Measurements from ENCODE around the gene SCRN1.

SCRN1 gene

GRCh38 chr7:30005464-30005863 is 15.9 kb upstream of the SCRN1 start:
- H3K27ac ChIP-seq = no peak overlapping the region
- TF ChIP-seq ZFX (IDR thresholded peaks at IDR 0.05; ENCODE audit: borderline replicate concordance) = no peak
- TF ChIP-seq CTCF (IDR thresholded peaks at IDR 0.05) = no peak

- no peak overlapping the region for H3K27ac ChIP-seq
- TF ChIP-seq ZFX (IDR thresholded peaks at IDR 0.05; ENCODE audit: borderline replicate concordance) (no peak), CTCF (IDR thresholded peaks at IDR 0.05) (no peak)
Measured at GRCh38 chr7:30003098-30003497, 13.5 kb upstream of the SCRN1 start.

GRCh38 chr7:30001998-30002397 is 12.4 kb upstream of the SCRN1 start:
- no peak overlapping the region for H3K27ac ChIP-seq
- no peak for TF ChIP-seq ZFX (IDR thresholded peaks at IDR 0.05; ENCODE audit: borderline replicate concordance)
- no peak for TF ChIP-seq CTCF (IDR thresholded peaks at IDR 0.05)

GRCh38 chr7:29998489-29998888 is 8.9 kb upstream of the SCRN1 start:
- TF ChIP-seq CTCF (IDR thresholded peaks at IDR 0.05) = no peak
- TF ChIP-seq ZFX (IDR thresholded peaks at IDR 0.05; ENCODE audit: borderline replicate concordance) = no peak
- H3K27ac ChIP-seq = no peak overlapping the region

GRCh38 chr7:29996321-29996720 is 6.7 kb upstream of the SCRN1 start:
- TF ChIP-seq ZFX (IDR thresholded peaks at IDR 0.05; ENCODE audit: borderline replicate concordance) = no peak
- TF ChIP-seq CTCF (IDR thresholded peaks at IDR 0.05) = no peak
- H3K27ac ChIP-seq = no peak overlapping the region

- TF ChIP-seq CTCF (IDR thresholded peaks at IDR 0.05) (no peak), ZFX (IDR thresholded peaks at IDR 0.05; ENCODE audit: borderline replicate concordance) (no peak)
Measured at GRCh38 chr7:29995652-29996051, 6.1 kb upstream of the SCRN1 start.

GRCh38 chr7:29993140-29993539 is 3.5 kb upstream of the SCRN1 start:
- H3K27ac ChIP-seq = no peak overlapping the region

More at GRCh38 chr7:29995652-29996051, 6.1 kb upstream of the SCRN1 start:
- no peak overlapping the region for H3K27ac ChIP-seq

More at GRCh38 chr7:29993140-29993539, 3.5 kb upstream of the SCRN1 start:
- TF ChIP-seq ZFX (IDR thresholded peaks at IDR 0.05; ENCODE audit: borderline replicate concordance) (no peak), CTCF (IDR thresholded peaks at IDR 0.05) (no peak)
